ENCODE results near the gene GPC3.
"Not testable (repeated sequence)": the region's sequence is repeated elsewhere in the genome, so short reads cannot be mapped to it uniquely, and the experiment has no call there.

Gene GPC3

GRCh38 chrX:134000260-134001245 lies 15.2 kb upstream of the GPC3 start:
- in situ Hi-C loops (cut with MboI; ENCODE audit: low pct_unique_long_range_greater_than_20kb, low sequenced_read_pairs) = no loop called here
- no peak for DNase-seq

GRCh38 chrX:133999031-133999705 lies 13.8 kb upstream of the GPC3 start:
- no peak for DNase-seq
- in situ Hi-C loops (cut with MboI; ENCODE audit: low pct_unique_long_range_greater_than_20kb, low sequenced_read_pairs) = no loop called here

GRCh38 chrX:133995759-133996158 lies 10.4 kb upstream of the GPC3 start:
- DNase-seq = no peak
- in situ Hi-C loops (cut with MboI; ENCODE audit: low pct_unique_long_range_greater_than_20kb, low sequenced_read_pairs) = no loop called here

GRCh38 chrX:133994576-133994975 lies 9.2 kb upstream of the GPC3 start:
- in situ Hi-C loops (cut with MboI; ENCODE audit: low pct_unique_long_range_greater_than_20kb, low sequenced_read_pairs) = no loop called here
- no peak for DNase-seq

GRCh38 chrX:133992882-133993281 lies 7.5 kb upstream of the GPC3 start:
- in situ Hi-C loops (cut with MboI; ENCODE audit: low pct_unique_long_range_greater_than_20kb, low sequenced_read_pairs) = no loop called here
- no peak for DNase-seq

- in situ Hi-C loops (cut with MboI; ENCODE audit: low pct_unique_long_range_greater_than_20kb, low sequenced_read_pairs) = no loop called here
- no peak for DNase-seq
Observed at GRCh38 chrX:133991814-133992213, 6.4 kb upstream of the GPC3 start.

- in situ Hi-C loops (cut with MboI; ENCODE audit: low pct_unique_long_range_greater_than_20kb, low sequenced_read_pairs); DNase-seq: not testable (repeated sequence)
Observed at GRCh38 chrX:133991057-133991456, 5.7 kb upstream of the GPC3 start.

- in situ Hi-C loops (cut with MboI; ENCODE audit: low pct_unique_long_range_greater_than_20kb, low sequenced_read_pairs) = no loop called here
- DNase-seq = no peak
Observed at GRCh38 chrX:133989993-133990392, 4.6 kb upstream of the GPC3 start.

- in situ Hi-C loops (cut with MboI; ENCODE audit: low pct_unique_long_range_greater_than_20kb, low sequenced_read_pairs) = no loop called here
- DNase-seq = no peak
Observed at GRCh38 chrX:133989490-133989889, 4.1 kb upstream of the GPC3 start.

GRCh38 chrX:133988010-133988409 lies 2.6 kb upstream of the GPC3 start:
- in situ Hi-C loops (cut with MboI; ENCODE audit: low pct_unique_long_range_greater_than_20kb, low sequenced_read_pairs) = no loop called here
- DNase-seq = no peak

- DNase-seq = no peak
- in situ Hi-C loops (cut with MboI; ENCODE audit: low pct_unique_long_range_greater_than_20kb, low sequenced_read_pairs) = no loop called here
Observed at GRCh38 chrX:133987188-133987587, 1.8 kb upstream of the GPC3 start.

- no peak for DNase-seq
- in situ Hi-C loops (cut with MboI; ENCODE audit: low pct_unique_long_range_greater_than_20kb, low sequenced_read_pairs) = no loop called here
Observed at GRCh38 chrX:133985967-133986683, 731 bp upstream of the GPC3 start.

GRCh38 chrX:133984857-133985163 lies 584 bp downstream of the GPC3 start:
- no peak for DNase-seq
- in situ Hi-C loops (cut with MboI; ENCODE audit: low pct_unique_long_range_greater_than_20kb, low sequenced_read_pairs) = no loop called here

GRCh38 chrX:133983974-133984845 lies 1.2 kb downstream of the GPC3 start:
- in situ Hi-C loops (cut with MboI; ENCODE audit: low pct_unique_long_range_greater_than_20kb, low sequenced_read_pairs) = no loop called here
- DNase-seq = no peak

GRCh38 chrX:133983256-133983973 lies 2.0 kb downstream of the GPC3 start:
- DNase-seq = no peak
- in situ Hi-C loops (cut with MboI; ENCODE audit: low pct_unique_long_range_greater_than_20kb, low sequenced_read_pairs) = no loop called here

GRCh38 chrX:133981924-133982323 lies 3.5 kb downstream of the GPC3 start:
- in situ Hi-C loops (cut with MboI; ENCODE audit: low pct_unique_long_range_greater_than_20kb, low sequenced_read_pairs) = no loop called here

GRCh38 chrX:133980832-133981588 lies 4.4 kb downstream of the GPC3 start:
- in situ Hi-C loops (cut with MboI; ENCODE audit: low pct_unique_long_range_greater_than_20kb, low sequenced_read_pairs) = no loop called here
- DNase-seq = no peak

More at GRCh38 chrX:133981924-133982323, 3.5 kb downstream of the GPC3 start:
- no peak for DNase-seq

GRCh38 chrX:133980406-133980805 lies 5.0 kb downstream of the GPC3 start:
- DNase-seq = no peak
- in situ Hi-C loops (cut with MboI; ENCODE audit: low pct_unique_long_range_greater_than_20kb, low sequenced_read_pairs) = no loop called here

Data from KBM-7 (cell line).